ENCODE measurements around the gene ATG13. TPM values are rescaled to one million over a fixed set of nuclear protein-coding genes. Genes with fewer than 3 reads are reported as not detected.
A peak's percentile ranks its signal among the peaks of the same experiment; 100 is the strongest.

The ATG13 gene
- total RNA-seq, 2 donors from 2014 or later: 36.8 to 76.8 TPM

GRCh38 chr11:46680164-46680760 lies 62.9 kb downstream of the ATG13 start:
- H3K4me3 ChIP-seq: no peak overlapping the region
- intact Hi-C loops (cut with DNase I): no loop called here
- H3K4me1 ChIP-seq: peaks cover 21% of the 10 kb centered on the region
- H3K27me3 ChIP-seq: no peaks in the 10 kb centered on the region
- DNase-seq: no peak
- TF ChIP-seq POLR2A (IDR thresholded peaks at IDR 0.05) (no peak), CTCF (IDR thresholded peaks at IDR 0.05) (no peak)
- ATAC-seq: no peak
- peaks cover 0 to 16% of the 10 kb centered on the region in 2 donors for H3K36me3 ChIP-seq (replicated peaks in 1 of 2; ENCODE audit: insufficient read depth in 1 of 2, low read depth in 2 of 2)
- peak overlapping the region in 1 of 4 donors; percentile 32 for H3K27ac ChIP-seq
- H3K9me3 ChIP-seq: no peaks in the 10 kb centered on the region
- 84 to 96% methylated on average over 8 to 18 of the region's 21 CpGs for WGBS, 2 donors

- 93% methylated on average over 22 of the region's 22 CpGs; no CpG with 5 or more reads in 1 of the 2 donors for WGBS, 2 donors
- ATAC-seq (no peak), DNase-seq (no peak)
- no peak overlapping the region for H3K27ac ChIP-seq
- no peaks in the 10 kb centered on the region for H3K27me3 ChIP-seq
- peaks cover 15% of the 10 kb centered on the region for H3K4me1 ChIP-seq
- H3K36me3 ChIP-seq (replicated peaks in 1 of 2; ENCODE audit: insufficient read depth in 1 of 2, low read depth in 2 of 2): peaks cover 0 to 16% of the 10 kb centered on the region in 2 donors
- TF ChIP-seq CTCF (IDR thresholded peaks at IDR 0.05) (no peak), POLR2A (IDR thresholded peaks at IDR 0.05) (no peak)
- H3K9me3 ChIP-seq: no peaks in the 10 kb centered on the region
- intact Hi-C loops (cut with DNase I): no loop called here
- no peak overlapping the region for H3K4me3 ChIP-seq
These were observed 63.5 kb downstream of the ATG13 start for GRCh38 chr11:46680815-46681214.

- H3K9me3 ChIP-seq: no peaks in the 10 kb centered on the region
- no peak for TF ChIP-seq POLR2A (IDR thresholded peaks at IDR 0.05)
- TF ChIP-seq CTCF (IDR thresholded peaks at IDR 0.05): no peak
- H3K27me3 ChIP-seq: no peaks in the 10 kb centered on the region
- peaks cover 9% of the 10 kb centered on the region for H3K4me1 ChIP-seq
- H3K36me3 ChIP-seq (replicated peaks in 1 of 2; ENCODE audit: insufficient read depth in 1 of 2, low read depth in 2 of 2): peaks cover 0 to 20% of the 10 kb centered on the region in 2 donors
- intact Hi-C loops (cut with DNase I): no loop called here
- H3K27ac ChIP-seq: no peak overlapping the region
- DNase-seq (no peak), ATAC-seq (no peak)
- 91 to 95% methylated on average over 4 to 11 of the region's 11 CpGs for WGBS, 2 donors
- H3K4me3 ChIP-seq: no peak overlapping the region
These were observed 64.5 kb downstream of the ATG13 start for GRCh38 chr11:46681814-46682213.

GRCh38 chr11:46682773-46683752 lies 65.7 kb downstream of the ATG13 start:
- H3K4me1 ChIP-seq: peaks cover 9% of the 10 kb centered on the region
- ATAC-seq (no peak), DNase-seq (peak in 1 of 4 donors; percentile 60)
- WGBS, 2 donors: 91 to 92% methylated on average over 9 to 11 of the region's 11 CpGs
- intact Hi-C loops (cut with DNase I): no loop called here
- H3K27ac ChIP-seq: no peak overlapping the region
- H3K4me3 ChIP-seq: no peak overlapping the region
- TF ChIP-seq CTCF (IDR thresholded peaks at IDR 0.05) (no peak), POLR2A (IDR thresholded peaks at IDR 0.05) (no peak)
- peaks cover 0 to 19% of the 10 kb centered on the region in 2 donors for H3K36me3 ChIP-seq (replicated peaks in 1 of 2; ENCODE audit: insufficient read depth in 1 of 2, low read depth in 2 of 2)
- no peaks in the 10 kb centered on the region for H3K27me3 ChIP-seq
- H3K9me3 ChIP-seq: no peaks in the 10 kb centered on the region
